Stimulated activated CD8-positive, alpha-beta memory T cell treated with anti-CD3 and anti-CD28 coated beads, Interleukin-4, amount 100 ng/mL, for 24 hours (primary cell): ENCODE measurements around the gene INCENP.

ENCODE experiments used
- DNase-seq: peaks from one replicate; pipeline ENCODE4 v3.0.0-alpha.2; 2020; ENCODE audit warnings: low read depth

Gene INCENP

GRCh38 chr11:62141111-62142042, 17.6 kb downstream of the INCENP start:
- no peak for DNase-seq

GRCh38 chr11:62142043-62142375, 18.2 kb downstream of the INCENP start:
- DNase-seq = no peak

- DNase-seq = no peak
Measured at GRCh38 chr11:62142921-62143320, 19.1 kb downstream of the INCENP start.

- no peak for DNase-seq
Measured at GRCh38 chr11:62143727-62144126, 19.9 kb downstream of the INCENP start.

- DNase-seq = no peak
Measured at GRCh38 chr11:62144641-62145255, 20.9 kb downstream of the INCENP start.

GRCh38 chr11:62145261-62145871, 21.6 kb downstream of the INCENP start:
- no peak for DNase-seq

GRCh38 chr11:62146476-62147200, 22.8 kb downstream of the INCENP start:
- DNase-seq = no peak

GRCh38 chr11:62147545-62147944, 23.7 kb downstream of the INCENP start:
- DNase-seq = no peak

- DNase-seq = no peak
Measured at GRCh38 chr11:62148271-62148980, 24.6 kb downstream of the INCENP start.

GRCh38 chr11:62149986-62150886, 26.4 kb downstream of the INCENP start:
- no peak for DNase-seq

GRCh38 chr11:62150887-62151736, 27.3 kb downstream of the INCENP start:
- no peak for DNase-seq

- DNase-seq = no peak
Measured at GRCh38 chr11:62151737-62152102, 27.9 kb downstream of the INCENP start.

GRCh38 chr11:62152245-62153086, 28.7 kb downstream of the INCENP start:
- DNase-seq = no peak

- DNase-seq = no peak
Measured at GRCh38 chr11:62153087-62153395, 29.2 kb downstream of the INCENP start.

- DNase-seq = no peak
Measured at GRCh38 chr11:62153617-62154016, 29.8 kb downstream of the INCENP start.

GRCh38 chr11:62157603-62158002, 33.8 kb downstream of the INCENP start:
- DNase-seq = no peak

GRCh38 chr11:62166371-62166770, 42.6 kb downstream of the INCENP start:
- no peak for DNase-seq

GRCh38 chr11:62169448-62169847, 45.6 kb downstream of the INCENP start:
- DNase-seq = no peak

GRCh38 chr11:62169935-62170334, 46.1 kb downstream of the INCENP start:
- DNase-seq = no peak
